ENCODE measurements around the gene DISC1.
"Not testable (repeated sequence)": the region's sequence is repeated elsewhere in the genome, so short reads cannot be mapped to it uniquely, and the experiment has no call there.

The DISC1 gene

GRCh38 chr1:231639819-231640218 lies 13.2 kb downstream of the DISC1 start:
- Mint-ChIP-seq H3K27ac (no peak overlapping the region), H3K9me3 (no peaks in the 10 kb centered on the region), H3K4me3 (no peak overlapping the region), H3K36me3 (ENCODE audit: low read depth) (no peaks in the 10 kb centered on the region), H3K27me3 (no peaks in the 10 kb centered on the region), H3K4me1 (peaks cover 13% of the 10 kb centered on the region)
- DNase-seq (no peak), ATAC-seq (no peak)

DNA sequence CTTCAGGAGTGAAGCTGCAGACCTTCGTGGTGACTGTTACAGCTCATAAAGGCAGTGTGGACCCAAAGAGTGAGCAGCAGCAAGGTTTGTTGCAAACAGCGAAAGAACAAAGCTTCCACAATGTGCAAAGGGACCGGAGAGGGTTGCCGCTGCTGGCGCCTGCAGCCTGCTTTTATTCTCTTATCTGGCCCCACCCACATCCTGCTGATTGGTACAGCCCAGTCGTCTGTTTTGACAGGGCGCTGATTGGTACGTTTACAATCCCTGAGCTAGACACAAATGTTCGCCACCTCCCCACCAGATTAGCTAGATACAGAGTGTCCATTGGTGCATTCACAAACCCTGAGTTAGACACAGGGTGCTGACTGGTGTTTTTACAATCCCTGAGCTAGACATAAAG lies 14.9 kb downstream of the DISC1 start:
- H3K9me3 Mint-ChIP-seq; DNase-seq; H3K27ac Mint-ChIP-seq; H3K27me3 Mint-ChIP-seq; H3K36me3 Mint-ChIP-seq (ENCODE audit: low read depth); H3K4me3 Mint-ChIP-seq; ATAC-seq: not testable (repeated sequence)
- peaks cover 13% of the 10 kb centered on the region for H3K4me1 Mint-ChIP-seq

- peaks cover 13% of the 10 kb centered on the region for H3K4me1 Mint-ChIP-seq
- not testable (repeated sequence) for H3K4me3 Mint-ChIP-seq; DNase-seq; H3K27ac Mint-ChIP-seq; H3K27me3 Mint-ChIP-seq; ATAC-seq; H3K36me3 Mint-ChIP-seq (ENCODE audit: low read depth); H3K9me3 Mint-ChIP-seq
Measured at GRCh38 chr1:231642061-231642460, 15.5 kb downstream of the DISC1 start.

- Mint-ChIP-seq H3K4me3 (no peak overlapping the region), H3K27ac (no peak overlapping the region), H3K27me3 (no peaks in the 10 kb centered on the region), H3K36me3 (ENCODE audit: low read depth) (peaks cover 3% of the 10 kb centered on the region), H3K4me1 (peaks cover 13% of the 10 kb centered on the region), H3K9me3 (no peaks in the 10 kb centered on the region)
- ATAC-seq (no peak), DNase-seq (no peak)
Measured at GRCh38 chr1:231642618-231643017, 16.0 kb downstream of the DISC1 start.

DNA sequence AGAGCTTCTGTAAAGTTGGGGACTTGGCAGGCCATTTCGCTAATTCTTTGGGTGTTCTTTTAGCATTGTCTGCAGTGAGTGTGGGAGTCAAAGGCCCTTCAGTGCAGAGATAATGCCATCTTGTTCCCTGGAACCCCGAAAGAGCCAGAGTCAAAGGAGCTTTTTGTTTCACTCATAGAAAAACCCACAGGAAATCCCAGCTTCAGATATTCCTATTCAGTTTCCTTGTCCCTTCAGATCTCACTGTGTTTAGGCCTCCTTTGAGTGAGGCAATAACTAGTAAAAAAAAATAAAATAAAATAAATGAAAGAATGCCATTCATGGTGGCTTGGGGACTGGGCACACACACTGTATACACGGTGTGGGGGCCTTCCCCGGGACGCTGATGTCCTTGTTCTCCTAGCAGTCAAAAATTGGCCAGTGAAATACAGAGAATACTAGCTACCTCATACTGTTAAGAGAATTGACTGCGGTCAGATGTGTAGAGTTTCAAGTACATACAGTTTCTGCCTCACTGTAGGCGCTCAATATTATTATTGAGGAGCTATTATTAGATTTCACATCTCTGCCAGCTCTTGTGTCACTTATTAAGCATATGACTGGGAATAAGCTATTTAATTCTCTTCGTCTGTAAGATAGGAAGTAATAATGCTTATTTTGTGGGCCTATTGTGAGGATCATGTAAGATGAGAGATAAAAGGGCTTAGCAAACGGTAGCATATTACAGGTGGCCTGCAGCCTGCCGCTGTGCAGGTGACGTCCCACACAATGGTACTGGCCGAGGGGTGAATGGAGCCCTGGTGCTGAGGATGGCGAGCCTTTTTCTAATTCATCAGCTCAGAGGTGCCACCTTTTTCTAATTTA lies 16.7 kb downstream of the DISC1 start:
- H3K27me3 Mint-ChIP-seq: no peaks in the 10 kb centered on the region
- peaks cover 8% of the 10 kb centered on the region for H3K4me1 Mint-ChIP-seq
- H3K27ac Mint-ChIP-seq: no peak overlapping the region
- peaks cover 6% of the 10 kb centered on the region for H3K36me3 Mint-ChIP-seq (ENCODE audit: low read depth)
- DNase-seq (no peak), ATAC-seq (no peak)
- H3K9me3 Mint-ChIP-seq: no peaks in the 10 kb centered on the region
- no peak overlapping the region for H3K4me3 Mint-ChIP-seq

DNA sequence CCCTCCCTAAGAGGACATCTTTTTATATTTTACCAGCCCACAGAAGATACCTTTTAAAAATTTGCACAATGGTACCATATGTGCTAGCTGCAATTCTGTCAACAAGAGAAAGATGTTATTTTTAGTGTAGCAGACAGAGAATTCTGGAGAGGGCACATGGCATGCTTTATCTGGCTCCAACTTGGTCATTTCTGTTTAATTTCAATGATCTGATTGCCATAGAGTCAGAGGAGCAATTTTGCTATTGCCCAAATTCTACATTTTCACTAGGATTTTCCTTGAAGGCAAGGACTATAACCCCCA lies 17.3 kb downstream of the DISC1 start:
- H3K4me3 Mint-ChIP-seq: no peak overlapping the region
- no peak for ATAC-seq
- peaks cover 1% of the 10 kb centered on the region for H3K9me3 Mint-ChIP-seq
- no peaks in the 10 kb centered on the region for H3K27me3 Mint-ChIP-seq
- no peak for DNase-seq
- H3K27ac Mint-ChIP-seq: no peak overlapping the region
- H3K36me3 Mint-ChIP-seq (ENCODE audit: low read depth): peaks cover 6% of the 10 kb centered on the region
- peaks cover 2% of the 10 kb centered on the region for H3K4me1 Mint-ChIP-seq

GRCh38 chr1:231645634-231646033 lies 19.0 kb downstream of the DISC1 start:
- peaks cover 10% of the 10 kb centered on the region for H3K9me3 Mint-ChIP-seq
- not testable (repeated sequence) for DNase-seq; H3K27ac Mint-ChIP-seq; H3K4me3 Mint-ChIP-seq; H3K27me3 Mint-ChIP-seq; H3K36me3 Mint-ChIP-seq (ENCODE audit: low read depth); ATAC-seq
- peaks cover 10% of the 10 kb centered on the region for H3K4me1 Mint-ChIP-seq

- not testable (repeated sequence) for H3K4me3 Mint-ChIP-seq; H3K36me3 Mint-ChIP-seq (ENCODE audit: low read depth)
- H3K4me1 Mint-ChIP-seq: peaks cover 15% of the 10 kb centered on the region
Measured at GRCh38 chr1:231646165-231646564, 19.6 kb downstream of the DISC1 start.

DNA sequence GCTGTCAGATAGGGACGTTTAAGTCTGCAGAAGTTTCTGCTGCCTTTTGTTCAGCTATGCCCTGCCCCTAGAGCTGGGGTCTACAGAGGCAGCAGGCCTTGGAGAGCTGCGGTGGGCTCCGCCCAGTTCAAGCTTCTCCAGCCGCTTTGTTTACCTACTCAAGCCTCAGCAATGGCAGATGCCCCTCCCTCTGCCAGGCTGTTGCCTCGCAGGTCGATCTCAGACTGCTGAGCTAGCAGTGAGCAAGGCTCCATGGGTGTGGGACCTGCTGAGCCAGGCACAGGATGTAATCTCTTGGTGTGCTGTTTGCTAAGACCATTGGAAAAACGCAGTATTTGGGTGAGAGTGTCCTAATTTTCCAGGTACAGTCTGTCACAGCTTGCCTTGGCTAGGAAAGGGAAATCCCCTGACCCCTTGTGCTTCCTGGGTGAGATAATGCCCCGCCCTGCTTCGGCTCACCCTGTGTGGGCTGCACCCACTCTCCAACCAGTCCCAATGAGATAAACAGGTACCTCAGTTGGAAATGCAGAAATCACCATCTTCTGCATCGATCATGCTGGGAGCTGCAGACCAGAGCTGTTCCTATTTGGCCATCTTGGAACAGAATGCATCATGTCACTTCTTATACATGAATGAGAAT lies 25.2 kb downstream of the DISC1 start:
- not testable (repeated sequence) for ATAC-seq; H3K27me3 Mint-ChIP-seq; H3K36me3 Mint-ChIP-seq (ENCODE audit: low read depth); H3K4me3 Mint-ChIP-seq; H3K27ac Mint-ChIP-seq; DNase-seq
- H3K4me1 Mint-ChIP-seq: peaks cover 26% of the 10 kb centered on the region
- peaks cover 13% of the 10 kb centered on the region for H3K9me3 Mint-ChIP-seq

More at GRCh38 chr1:231646165-231646564, 19.6 kb downstream of the DISC1 start:
- not testable (repeated sequence) for H3K27ac Mint-ChIP-seq, H3K27me3 Mint-ChIP-seq, ATAC-seq, DNase-seq
- peaks cover 10% of the 10 kb centered on the region for H3K9me3 Mint-ChIP-seq

- Mint-ChIP-seq H3K36me3 (ENCODE audit: low read depth) (peaks cover 5% of the 10 kb centered on the region), H3K4me3 (no peak overlapping the region), H3K9me3 (peaks cover 19% of the 10 kb centered on the region), H3K27me3 (no peaks in the 10 kb centered on the region), H3K27ac (no peak overlapping the region), H3K4me1 (peaks cover 31% of the 10 kb centered on the region)
- no peak for DNase-seq
- no peak for ATAC-seq
Measured at GRCh38 chr1:231653632-231654031, 27.0 kb downstream of the DISC1 start.

DNA sequence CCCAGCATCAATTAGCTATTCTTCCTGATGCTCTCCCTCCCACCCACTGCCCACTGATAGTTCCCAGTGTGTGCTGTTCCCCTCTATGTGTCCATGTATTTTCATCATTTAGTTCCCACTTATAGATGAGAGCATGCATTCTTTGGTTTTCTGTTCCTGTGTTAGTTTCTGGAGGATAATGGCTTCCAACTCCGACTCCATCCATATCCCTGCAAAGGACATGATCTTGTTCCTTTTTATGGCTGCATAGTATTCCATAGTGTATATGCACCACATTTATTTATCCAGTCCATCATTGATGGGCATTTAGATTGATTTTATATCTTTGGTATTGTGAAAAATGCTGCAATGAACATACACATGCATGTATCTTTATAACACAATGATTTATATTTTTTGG lies 30.2 kb downstream of the DISC1 start:
- Mint-ChIP-seq H3K9me3 (peaks cover 26% of the 10 kb centered on the region), H3K27me3 (no peaks in the 10 kb centered on the region), H3K27ac (no peak overlapping the region), H3K4me3 (no peak overlapping the region), H3K36me3 (ENCODE audit: low read depth) (peaks cover 6% of the 10 kb centered on the region), H3K4me1 (peaks cover 23% of the 10 kb centered on the region)
- DNase-seq: no peak
- no peak for ATAC-seq

DNA sequence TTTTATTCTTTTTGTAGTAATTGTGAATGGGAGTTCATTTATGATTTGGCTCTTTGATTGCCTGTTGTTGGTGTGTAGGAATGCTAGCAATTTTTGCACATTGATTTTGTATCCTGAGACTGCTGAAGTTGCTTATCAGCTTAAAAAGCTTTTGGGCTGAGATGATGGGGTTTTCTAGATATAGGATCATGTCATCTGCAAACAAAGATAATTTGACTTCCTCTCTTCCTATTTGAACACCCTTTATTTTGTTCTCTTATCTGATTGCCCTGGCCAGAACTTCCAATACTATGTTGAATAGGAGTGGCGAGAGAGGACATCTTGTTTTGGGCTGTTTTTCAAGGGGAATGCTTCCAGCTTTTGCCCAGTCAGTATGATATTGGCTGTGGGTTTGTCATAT lies 31.6 kb downstream of the DISC1 start:
- not testable (repeated sequence) for DNase-seq; H3K27ac Mint-ChIP-seq; H3K27me3 Mint-ChIP-seq; ATAC-seq; H3K4me3 Mint-ChIP-seq; H3K36me3 Mint-ChIP-seq (ENCODE audit: low read depth)
- Mint-ChIP-seq H3K9me3 (peaks cover 31% of the 10 kb centered on the region), H3K4me1 (peaks cover 18% of the 10 kb centered on the region)

DNA sequence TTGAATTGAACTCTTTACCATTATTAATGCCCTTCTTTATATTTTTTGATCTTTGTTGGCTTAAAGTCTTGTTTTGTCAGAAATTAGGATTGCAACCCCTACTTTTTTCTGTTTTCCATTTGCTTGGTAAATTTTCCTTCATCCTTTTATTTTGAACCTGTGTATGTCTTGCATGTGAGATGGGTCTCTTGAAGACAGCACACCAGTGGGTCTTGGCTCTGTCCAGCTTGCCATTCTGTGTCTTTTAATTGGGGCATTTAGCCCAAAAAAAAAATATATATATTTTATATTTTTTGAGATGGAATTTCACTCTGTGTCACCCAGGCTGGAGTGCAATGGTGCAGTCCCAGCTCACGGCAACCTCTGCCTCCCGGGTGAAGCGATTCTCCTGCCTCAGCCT lies 33.6 kb downstream of the DISC1 start:
- Mint-ChIP-seq H3K9me3 (peaks cover 41% of the 10 kb centered on the region), H3K4me1 (peaks cover 11% of the 10 kb centered on the region), H3K36me3 (ENCODE audit: low read depth) (peaks cover 10% of the 10 kb centered on the region), H3K27ac (no peak overlapping the region), H3K4me3 (no peak overlapping the region), H3K27me3 (no peaks in the 10 kb centered on the region)
- no peak for ATAC-seq
- DNase-seq: no peak

DNA sequence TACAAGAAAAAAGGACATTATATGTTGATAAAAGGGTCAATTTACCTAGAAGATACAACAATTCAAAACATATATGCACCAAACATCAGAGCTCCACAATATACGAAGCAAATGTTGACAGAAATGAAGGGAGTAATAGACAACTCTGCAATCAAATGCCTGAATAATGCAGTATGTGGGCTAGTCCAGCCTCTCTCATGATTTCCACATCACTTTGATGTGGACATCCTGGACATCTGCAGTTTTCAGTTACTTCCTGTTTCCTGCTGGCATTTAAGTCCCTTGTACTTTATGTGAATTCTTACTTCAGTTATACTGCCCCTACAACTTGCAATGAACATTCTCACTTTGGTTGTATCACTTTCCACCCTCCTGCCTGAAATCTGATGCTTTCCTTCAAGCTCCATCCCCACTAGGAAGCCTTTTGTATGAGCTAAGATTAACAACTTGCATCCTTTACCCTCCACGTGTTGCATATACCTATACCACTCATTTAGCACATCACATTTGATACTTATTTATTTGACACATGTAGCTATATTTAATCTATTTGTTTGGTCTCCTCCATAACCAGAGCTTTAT lies 36.7 kb downstream of the DISC1 start:
- H3K36me3 Mint-ChIP-seq (ENCODE audit: low read depth): peaks cover 7% of the 10 kb centered on the region
- H3K9me3 Mint-ChIP-seq: peaks cover 32% of the 10 kb centered on the region
- H3K4me3 Mint-ChIP-seq: no peak overlapping the region
- no peaks in the 10 kb centered on the region for H3K27me3 Mint-ChIP-seq
- peaks cover 13% of the 10 kb centered on the region for H3K4me1 Mint-ChIP-seq
- no peak overlapping the region for H3K27ac Mint-ChIP-seq
- ATAC-seq (no peak), DNase-seq (no peak)

GRCh38 chr1:231665101-231665500 lies 38.5 kb downstream of the DISC1 start:
- no peak overlapping the region for H3K4me3 Mint-ChIP-seq
- H3K36me3 Mint-ChIP-seq (ENCODE audit: low read depth): peaks cover 11% of the 10 kb centered on the region
- H3K9me3 Mint-ChIP-seq: peaks cover 33% of the 10 kb centered on the region
- DNase-seq (no peak), ATAC-seq (no peak)
- H3K4me1 Mint-ChIP-seq: peaks cover 4% of the 10 kb centered on the region
- no peaks in the 10 kb centered on the region for H3K27me3 Mint-ChIP-seq
- H3K27ac Mint-ChIP-seq: no peak overlapping the region

Measured in activated naive CD8-positive, alpha-beta T cell treated with anti-CD3 and anti-CD28 coated beads, Interleukin-2, amount 50 U/mL, for 24 hours (primary cell).